ENCODE measurements around the gene IFNK. TPM values are rescaled to one million over a fixed set of nuclear protein-coding genes. Genes with fewer than 3 reads are reported as not detected.
A peak's percentile ranks its signal among the peaks of the same experiment; 100 is the strongest.

The IFNK gene
- total and polyA plus RNA-seq, 9 donors = 0.16 to 0.22 TPM; not detected in 7

- H3K36me3 ChIP-seq (ENCODE audit: control insufficient read depth, insufficient read depth, low read length) = no peaks in the 10 kb centered on the region
- WGBS (ENCODE audit: insufficient coverage) = 0% methylated on average over 27 of the region's 44 CpGs
- peaks cover 5% of the 10 kb centered on the region for H3K27me3 ChIP-seq (ENCODE audit: control insufficient read depth, insufficient read depth, low read length)
- H3K9me3 ChIP-seq (replicated peaks; ENCODE audit: control insufficient read depth, low read depth, low read length) = no peaks in the 10 kb centered on the region
- H3K27ac ChIP-seq (ENCODE audit: low read length) = peak overlapping the region; percentile 81
- DNase-seq = peak; percentile 86
- H3K4me1 ChIP-seq (ENCODE audit: control insufficient read depth, insufficient read depth, low read length) = peaks cover 17% of the 10 kb centered on the region
- H3K4me3 ChIP-seq (ENCODE audit: low read length) = peak overlapping the region; percentile 73
These were observed 4.2 kb downstream of the IFNK start for GRCh38 chr9:27528076-27528885.

- no peaks in the 10 kb centered on the region for H3K9me3 ChIP-seq (replicated peaks; ENCODE audit: control insufficient read depth, low read depth, low read length)
- H3K4me1 ChIP-seq (ENCODE audit: control insufficient read depth, insufficient read depth, low read length) = peaks cover 17% of the 10 kb centered on the region
- WGBS (ENCODE audit: insufficient coverage) = 0% methylated on average over 18 of the region's 25 CpGs
- no peaks in the 10 kb centered on the region for H3K36me3 ChIP-seq (ENCODE audit: control insufficient read depth, insufficient read depth, low read length)
- H3K4me3 ChIP-seq (ENCODE audit: low read length) = peak overlapping the region; percentile 73
- H3K27ac ChIP-seq (ENCODE audit: low read length) = peak overlapping the region; percentile 81
- peak; percentile 76 for DNase-seq
- peaks cover 5% of the 10 kb centered on the region for H3K27me3 ChIP-seq (ENCODE audit: control insufficient read depth, insufficient read depth, low read length)
These were observed 4.8 kb downstream of the IFNK start for GRCh38 chr9:27528886-27529315.

- peaks cover 5% of the 10 kb centered on the region for H3K27me3 ChIP-seq (ENCODE audit: control insufficient read depth, insufficient read depth, low read length)
- H3K36me3 ChIP-seq (ENCODE audit: control insufficient read depth, insufficient read depth, low read length) = no peaks in the 10 kb centered on the region
- H3K9me3 ChIP-seq (replicated peaks; ENCODE audit: control insufficient read depth, low read depth, low read length) = no peaks in the 10 kb centered on the region
- peak within 1 kb of the TSS; percentile 73 for H3K4me3 ChIP-seq (ENCODE audit: low read length)
- peaks cover 17% of the 10 kb centered on the region for H3K4me1 ChIP-seq (ENCODE audit: control insufficient read depth, insufficient read depth, low read length)
- peak within 1 kb of the TSS; percentile 81 for H3K27ac ChIP-seq (ENCODE audit: low read length)
- WGBS (ENCODE audit: insufficient coverage) = 2% methylated on average over 73 of the region's 74 CpGs
- DNase-seq = peak; percentile 88
These were observed 5.5 kb downstream of the IFNK start, which contains the start of gene MOB3B for GRCh38 chr9:27529316-27530278. TSS of gene MOB3B (minus strand) at chr9:27529814. CDS start at chr9:27455550, 74,264 bp downstream.

GRCh38 chr9:27530915-27531755 is 7.0 kb downstream of the IFNK start:
- Histone ChIP-seq H3K4me1 (ENCODE audit: control insufficient read depth, insufficient read depth, low read length) (peaks cover 17% of the 10 kb centered on the region), H3K27ac (ENCODE audit: low read length) (no peak overlapping the region), H3K4me3 (ENCODE audit: low read length) (no peak overlapping the region), H3K36me3 (ENCODE audit: control insufficient read depth, insufficient read depth, low read length) (peaks cover 4% of the 10 kb centered on the region), H3K27me3 (ENCODE audit: control insufficient read depth, insufficient read depth, low read length) (peaks cover 5% of the 10 kb centered on the region), H3K9me3 (replicated peaks; ENCODE audit: control insufficient read depth, low read depth, low read length) (no peaks in the 10 kb centered on the region)
- DNase-seq = peak; percentile 38
- WGBS (ENCODE audit: insufficient coverage) = no CpG with 5 or more reads among the region's 4 CpGs

GRCh38 chr9:27532046-27532445 is 8.0 kb downstream of the IFNK start:
- Histone ChIP-seq H3K27ac (ENCODE audit: low read length) (no peak overlapping the region), H3K36me3 (ENCODE audit: control insufficient read depth, insufficient read depth, low read length) (peaks cover 4% of the 10 kb centered on the region)

GRCh38 chr9:27533311-27533710 is 9.2 kb downstream of the IFNK start:
- Histone ChIP-seq H3K36me3 (ENCODE audit: control insufficient read depth, insufficient read depth, low read length) (peaks cover 4% of the 10 kb centered on the region), H3K4me1 (ENCODE audit: control insufficient read depth, insufficient read depth, low read length) (peaks cover 9% of the 10 kb centered on the region)
- no CpG with 5 or more reads among the region's 1 CpG for WGBS (ENCODE audit: insufficient coverage)

More at GRCh38 chr9:27532046-27532445, 8.0 kb downstream of the IFNK start:
- no peak for DNase-seq
- Histone ChIP-seq H3K27me3 (ENCODE audit: control insufficient read depth, insufficient read depth, low read length) (peaks cover 5% of the 10 kb centered on the region), H3K4me3 (ENCODE audit: low read length) (no peak overlapping the region), H3K4me1 (ENCODE audit: control insufficient read depth, insufficient read depth, low read length) (peaks cover 17% of the 10 kb centered on the region), H3K9me3 (replicated peaks; ENCODE audit: control insufficient read depth, low read depth, low read length) (no peaks in the 10 kb centered on the region)
- no CpG with 5 or more reads among the region's 1 CpG for WGBS (ENCODE audit: insufficient coverage)

GRCh38 chr9:27534131-27534530 is 10.0 kb downstream of the IFNK start:
- no CpG with 5 or more reads among the region's 4 CpGs for WGBS (ENCODE audit: insufficient coverage)

More at GRCh38 chr9:27533311-27533710, 9.2 kb downstream of the IFNK start:
- no peaks in the 10 kb centered on the region for H3K9me3 ChIP-seq (replicated peaks; ENCODE audit: control insufficient read depth, low read depth, low read length)
- no peak overlapping the region for H3K27ac ChIP-seq (ENCODE audit: low read length)
- H3K27me3 ChIP-seq (ENCODE audit: control insufficient read depth, insufficient read depth, low read length) = peaks cover 5% of the 10 kb centered on the region
- H3K4me3 ChIP-seq (ENCODE audit: low read length) = no peak overlapping the region
- DNase-seq = no peak

GRCh38 chr9:27534658-27535209 is 10.6 kb downstream of the IFNK start:
- peaks cover 4% of the 10 kb centered on the region for H3K36me3 ChIP-seq (ENCODE audit: control insufficient read depth, insufficient read depth, low read length)
- H3K9me3 ChIP-seq (replicated peaks; ENCODE audit: control insufficient read depth, low read depth, low read length) = no peaks in the 10 kb centered on the region
- peaks cover 7% of the 10 kb centered on the region for H3K4me1 ChIP-seq (ENCODE audit: control insufficient read depth, insufficient read depth, low read length)
- H3K27ac ChIP-seq (ENCODE audit: low read length) = no peak overlapping the region
- no peaks in the 10 kb centered on the region for H3K27me3 ChIP-seq (ENCODE audit: control insufficient read depth, insufficient read depth, low read length)
- 25% methylated on average over 1 of the region's 3 CpGs for WGBS (ENCODE audit: insufficient coverage)
- no peak for DNase-seq
- H3K4me3 ChIP-seq (ENCODE audit: low read length) = no peak overlapping the region

More at GRCh38 chr9:27534131-27534530, 10.0 kb downstream of the IFNK start:
- H3K4me1 ChIP-seq (ENCODE audit: control insufficient read depth, insufficient read depth, low read length) = peaks cover 3% of the 10 kb centered on the region
- H3K36me3 ChIP-seq (ENCODE audit: control insufficient read depth, insufficient read depth, low read length) = peaks cover 4% of the 10 kb centered on the region
- H3K4me3 ChIP-seq (ENCODE audit: low read length) = no peak overlapping the region
- no peaks in the 10 kb centered on the region for H3K27me3 ChIP-seq (ENCODE audit: control insufficient read depth, insufficient read depth, low read length)
- DNase-seq = peak; percentile 39
- H3K9me3 ChIP-seq (replicated peaks; ENCODE audit: control insufficient read depth, low read depth, low read length) = no peaks in the 10 kb centered on the region
- no peak overlapping the region for H3K27ac ChIP-seq (ENCODE audit: low read length)

- no peak for DNase-seq
- Histone ChIP-seq H3K4me1 (ENCODE audit: control insufficient read depth, insufficient read depth, low read length) (peaks cover 8% of the 10 kb centered on the region), H3K4me3 (ENCODE audit: low read length) (no peak overlapping the region), H3K9me3 (replicated peaks; ENCODE audit: control insufficient read depth, low read depth, low read length) (no peaks in the 10 kb centered on the region), H3K27me3 (ENCODE audit: control insufficient read depth, insufficient read depth, low read length) (no peaks in the 10 kb centered on the region), H3K27ac (ENCODE audit: low read length) (no peak overlapping the region), H3K36me3 (ENCODE audit: control insufficient read depth, insufficient read depth, low read length) (peaks cover 4% of the 10 kb centered on the region)
- WGBS (ENCODE audit: insufficient coverage) = 46% methylated on average over 3 of the region's 3 CpGs
These were observed 11.6 kb downstream of the IFNK start for GRCh38 chr9:27535701-27536118.
